ACHN (cell line): ENCODE data around the gene DCLK1.

Source experiments
- DNase-seq: peaks from one replicate; pipeline ENCODE4 v3.0.0-alpha.2; 2015
- in situ Hi-C: cut with HindIII; loops from 2 replicates; pipeline ENCODE4 v1.10.0; 2017; ENCODE audit warnings: low sequenced_read_pairs, low pct_ligation_motif_present, low pct_unique_long_range_greater_than_20kb

The DCLK1 gene

GRCh38 chr13:36131222-36131930, at the start of gene DCLK1:
TSS of gene DCLK1 (minus strand) at chr13:36131382.
- DNase-seq: peak; percentile 46
- in situ Hi-C loops: no loop called here

- no peak for DNase-seq
- in situ Hi-C loops: no loop called here
Measured at GRCh38 chr13:36175621-36176020, 44.4 kb upstream of the DCLK1 start.

GRCh38 chr13:36174923-36175322, 43.7 kb upstream of the DCLK1 start:
- in situ Hi-C loops: no loop called here
- no peak for DNase-seq

GRCh38 chr13:36173571-36174322, 42.6 kb upstream of the DCLK1 start:
- DNase-seq: no peak

GRCh38 chr13:36166046-36166445, 34.9 kb upstream of the DCLK1 start:
- in situ Hi-C loops: no loop called here
- no peak for DNase-seq

More at GRCh38 chr13:36173571-36174322, 42.6 kb upstream of the DCLK1 start:
- in situ Hi-C loops: no loop called here

GRCh38 chr13:36163809-36164308, 32.7 kb upstream of the DCLK1 start:
- in situ Hi-C loops: no loop called here
- no peak for DNase-seq

- DNase-seq: no peak
- in situ Hi-C loops: no loop called here
Measured at GRCh38 chr13:36163286-36163685, 32.1 kb upstream of the DCLK1 start.

- in situ Hi-C loops: no loop called here
- DNase-seq: no peak
Measured at GRCh38 chr13:36160297-36160696, 29.1 kb upstream of the DCLK1 start.

- in situ Hi-C loops: no loop called here
- no peak for DNase-seq
Measured at GRCh38 chr13:36158611-36159010, 27.4 kb upstream of the DCLK1 start.

GRCh38 chr13:36157480-36157879, 26.3 kb upstream of the DCLK1 start:
- no peak for DNase-seq
- in situ Hi-C loops: no loop called here

- in situ Hi-C loops: no loop called here
Measured at GRCh38 chr13:36154567-36155291, 23.5 kb upstream of the DCLK1 start.

GRCh38 chr13:36151591-36151990, 20.4 kb upstream of the DCLK1 start:
- in situ Hi-C loops: no loop called here
- DNase-seq: no peak

More at GRCh38 chr13:36154567-36155291, 23.5 kb upstream of the DCLK1 start:
- no peak for DNase-seq

GRCh38 chr13:36148446-36148845, 17.3 kb upstream of the DCLK1 start:
- no peak for DNase-seq
- in situ Hi-C loops: no loop called here

- in situ Hi-C loops: no loop called here
Measured at GRCh38 chr13:36147330-36147729, 16.1 kb upstream of the DCLK1 start.

GRCh38 chr13:36146511-36147269, 15.5 kb upstream of the DCLK1 start:
- DNase-seq: no peak
- in situ Hi-C loops: no loop called here

More at GRCh38 chr13:36147330-36147729, 16.1 kb upstream of the DCLK1 start:
- DNase-seq: no peak

GRCh38 chr13:36143738-36144137, 12.6 kb upstream of the DCLK1 start:
- in situ Hi-C loops: no loop called here
- DNase-seq: no peak

GRCh38 chr13:36142735-36143134, 11.6 kb upstream of the DCLK1 start:
- DNase-seq: no peak
- in situ Hi-C loops: no loop called here

GRCh38 chr13:36135876-36136275, 4.7 kb upstream of the DCLK1 start:
- no peak for DNase-seq
- in situ Hi-C loops: no loop called here
